GM18951 (cell line): ENCODE results near the gene PFN3.
"Not testable (repeated sequence)": the region's sequence is repeated elsewhere in the genome, so short reads cannot be mapped to it uniquely, and the experiment has no call there.

Experiments used
- POLR2A ChIP-seq: IDR thresholded peaks from 4 replicates; pipeline ENCODE4 v1.6.1; 2011; ENCODE audit warnings: mild to moderate bottlenecking; ENCODE audit not compliant: insufficient read length, insufficient read depth; ENCODE audit errors: extremely low read depth
- in situ Hi-C: fragments of 300-500 bp; cut with MboI; formaldehyde crosslinking; loops from one replicate; pipeline ENCODE4 v1.12.0; 2022; ENCODE audit warnings: low sequenced_read_pairs, mixed read lengths, inconsistent platforms; ENCODE audit not compliant: unreplicated experiment

PFN3 gene

GRCh38 chr5:177365845-177366527, 34.5 kb downstream of the PFN3 start:
- no peak for TF ChIP-seq POLR2A
- in situ Hi-C loops: no loop called here

- TF ChIP-seq POLR2A: no peak
- in situ Hi-C loops: no loop called here
Observed at GRCh38 chr5:177364159-177364962, 36.1 kb downstream of the PFN3 start.

- TF ChIP-seq POLR2A: no peak
- in situ Hi-C loops: no loop called here
Observed at GRCh38 chr5:177363565-177363964, 36.9 kb downstream of the PFN3 start.

GRCh38 chr5:177362610-177363507, 37.6 kb downstream of the PFN3 start:
- TF ChIP-seq POLR2A: no peak
- in situ Hi-C loops: no loop called here

- no peak for TF ChIP-seq POLR2A
- in situ Hi-C loops: no loop called here
Observed at GRCh38 chr5:177362292-177362609, 38.2 kb downstream of the PFN3 start.

GRCh38 chr5:177361418-177362291, 38.8 kb downstream of the PFN3 start:
- no peak for TF ChIP-seq POLR2A
- in situ Hi-C loops: no loop called here

GRCh38 chr5:177360740-177361139, 39.7 kb downstream of the PFN3 start:
- in situ Hi-C loops: not testable (repeated sequence)

- in situ Hi-C loops: no loop called here
- no peak for TF ChIP-seq POLR2A
Observed at GRCh38 chr5:177359860-177360259, 40.6 kb downstream of the PFN3 start.

GRCh38 chr5:177359451-177359851, 41.0 kb downstream of the PFN3 start:
- in situ Hi-C loops: no loop called here
- no peak for TF ChIP-seq POLR2A

GRCh38 chr5:177358370-177358819, 42.1 kb downstream of the PFN3 start:
- TF ChIP-seq POLR2A: no peak
- in situ Hi-C loops: no loop called here

- in situ Hi-C loops: no loop called here
- peak; percentile 85 for TF ChIP-seq POLR2A
Observed at GRCh38 chr5:177357459-177358351, 42.8 kb downstream of the PFN3 start, which contains the start of gene RGS14. Gene RGS14, plus strand, starts transcription at chr5:177357924. Its CDS starts 101 bp downstream, at chr5:177358025.

GRCh38 chr5:177357146-177357458, 43.4 kb downstream of the PFN3 start:
- TF ChIP-seq POLR2A: no peak
- in situ Hi-C loops: no loop called here
